ENCODE measurements around the gene GHRH.

The GHRH gene

DNA sequence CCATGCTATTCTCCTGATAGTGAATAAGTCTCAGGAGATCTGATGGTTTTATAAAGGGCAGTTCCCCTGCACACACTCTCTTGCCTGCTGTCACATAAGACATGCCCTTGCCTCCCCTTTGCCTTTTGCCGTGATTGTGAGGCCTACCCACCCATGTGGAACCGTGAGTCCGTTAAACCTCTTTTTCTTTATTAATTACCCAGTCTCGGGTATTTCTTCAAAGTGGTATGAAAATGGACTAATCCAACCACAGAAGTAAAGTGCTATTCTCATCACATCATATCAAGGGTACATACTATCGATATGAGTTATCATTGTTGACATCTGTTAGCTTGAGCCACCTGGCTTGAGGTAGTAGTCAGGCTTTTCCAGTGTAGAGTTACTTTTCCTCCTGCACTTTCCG, 30.1 kb upstream of the GHRH start:
- DNase-seq, result no peak

GRCh38 chr20:37290158-37290810, 28.7 kb upstream of the GHRH start:
- DNase-seq, result no peak

DNA sequence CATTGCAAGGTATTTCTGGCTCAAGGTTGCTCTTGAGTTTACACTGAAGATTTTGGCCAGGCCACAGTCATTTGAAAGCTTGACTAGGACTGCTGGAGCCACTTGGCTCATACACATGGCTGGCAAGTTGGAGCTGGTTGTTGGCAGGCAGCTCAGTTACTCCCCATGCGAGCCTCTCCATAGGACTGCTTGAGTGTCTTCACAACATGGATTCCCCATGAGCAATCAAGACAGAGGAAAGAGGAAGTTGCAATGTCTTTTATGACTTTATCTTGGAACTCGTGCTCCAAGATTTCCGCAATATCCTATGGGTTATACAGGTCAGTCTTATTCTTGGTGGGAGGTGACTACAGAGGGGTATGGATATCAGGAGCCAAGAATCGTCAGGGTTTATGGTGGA, 26.5 kb upstream of the GHRH start:
- DNase-seq, result no peak

DNA sequence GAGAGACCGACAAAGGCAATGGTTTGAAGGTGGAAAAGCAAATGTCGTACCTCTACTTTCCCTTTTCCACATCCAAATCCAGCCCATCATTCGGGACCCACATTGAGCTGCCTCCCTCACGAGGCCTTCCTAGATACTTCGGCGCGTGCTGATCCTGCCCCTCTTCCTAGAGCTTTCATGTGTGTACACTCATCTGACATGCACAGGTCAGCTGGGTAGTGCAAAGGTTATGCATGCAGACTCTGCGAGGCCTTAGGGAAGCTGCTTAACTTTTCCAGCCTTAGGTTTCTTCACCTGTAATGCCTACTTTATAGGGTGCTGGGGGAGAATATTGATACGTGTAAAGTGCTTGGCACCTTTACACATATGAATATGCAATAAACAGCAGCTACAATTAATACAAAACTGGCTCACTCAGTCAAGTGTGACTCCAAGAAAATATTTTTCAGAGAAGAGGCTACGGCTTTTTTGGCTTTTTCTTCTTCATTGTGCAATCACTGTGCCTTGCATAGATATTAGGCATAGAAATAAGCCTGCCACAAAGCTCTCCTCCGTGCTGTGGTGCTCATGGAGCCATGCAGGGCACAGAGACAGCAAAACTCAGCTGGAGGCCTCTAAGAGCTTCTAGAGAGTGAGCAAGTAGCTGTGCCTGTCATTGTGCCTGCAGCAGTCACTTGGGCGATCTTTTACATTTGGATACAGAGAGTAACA, 24.2 kb upstream of the GHRH start:
- DNase-seq, result no peak

DNA sequence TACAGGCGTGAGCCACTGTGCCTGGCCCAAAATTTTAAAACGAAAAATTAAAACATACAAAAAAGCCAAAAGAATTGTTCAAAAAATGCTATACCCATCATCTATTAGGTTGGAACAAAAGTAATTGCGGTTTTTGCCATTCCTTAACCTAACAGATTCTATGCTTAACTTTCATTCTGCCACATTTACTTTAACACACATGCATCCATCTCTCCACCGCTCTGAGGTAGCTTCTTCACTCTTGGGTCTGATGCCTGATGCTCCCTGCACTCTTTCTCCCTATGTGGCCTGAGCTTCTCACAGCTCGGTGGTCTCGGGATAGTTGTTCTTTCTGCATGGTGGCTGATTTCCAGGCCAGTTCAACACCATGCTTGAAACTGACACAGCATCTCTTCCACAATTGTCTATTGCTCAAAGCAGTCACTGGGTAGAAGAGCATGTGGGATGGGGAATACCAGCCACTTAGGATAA, 23.1 kb upstream of the GHRH start:
- no peak for DNase-seq

- DNase-seq, result no peak
Measured at GRCh38 chr20:37283530-37284195, 22.0 kb upstream of the GHRH start.

DNA sequence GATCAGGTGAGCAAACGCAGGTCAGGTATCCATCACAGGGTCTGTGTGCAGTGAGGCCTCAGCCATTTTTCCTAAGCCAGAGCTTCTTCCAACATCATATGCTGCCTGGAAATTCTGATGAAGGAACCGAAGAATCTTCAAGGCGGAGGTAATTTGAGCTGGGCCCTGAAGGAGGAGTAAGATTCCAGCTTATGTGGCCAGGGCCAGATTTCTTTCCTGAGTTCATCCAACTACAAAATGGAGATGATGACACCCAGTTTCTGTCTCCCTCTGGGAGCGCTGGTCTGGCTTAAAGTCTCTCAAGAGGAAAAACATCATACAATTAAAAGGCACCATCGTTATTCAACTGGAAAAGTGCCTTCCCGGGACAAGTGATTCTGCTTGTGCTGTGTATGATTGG, 20.9 kb upstream of the GHRH start:
- no peak for DNase-seq

GRCh38 chr20:37280403-37280802, 18.8 kb upstream of the GHRH start:
- peak in 1 of 51 donors; percentile 19 for DNase-seq

DNA sequence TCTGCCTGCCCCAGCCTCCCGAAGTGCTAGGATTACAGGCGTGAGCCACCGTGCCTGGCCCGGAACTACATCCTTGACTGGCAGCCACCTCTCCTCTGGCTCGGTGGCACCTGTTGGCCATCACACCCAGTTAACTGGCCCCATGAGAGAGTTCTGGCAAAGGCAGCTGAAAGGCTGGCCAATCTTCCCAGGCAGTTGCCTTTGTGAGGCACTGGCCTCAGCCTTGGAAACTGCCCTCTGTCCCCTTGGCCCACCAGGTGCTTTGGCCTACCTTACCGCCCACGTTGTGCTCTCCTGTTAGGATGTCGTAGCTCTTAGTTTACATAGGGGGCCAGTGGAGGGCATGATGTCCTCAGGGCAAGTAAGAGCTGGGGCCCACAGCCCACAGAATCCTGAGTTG, 18.2 kb upstream of the GHRH start:
- no peak for DNase-seq

DNA sequence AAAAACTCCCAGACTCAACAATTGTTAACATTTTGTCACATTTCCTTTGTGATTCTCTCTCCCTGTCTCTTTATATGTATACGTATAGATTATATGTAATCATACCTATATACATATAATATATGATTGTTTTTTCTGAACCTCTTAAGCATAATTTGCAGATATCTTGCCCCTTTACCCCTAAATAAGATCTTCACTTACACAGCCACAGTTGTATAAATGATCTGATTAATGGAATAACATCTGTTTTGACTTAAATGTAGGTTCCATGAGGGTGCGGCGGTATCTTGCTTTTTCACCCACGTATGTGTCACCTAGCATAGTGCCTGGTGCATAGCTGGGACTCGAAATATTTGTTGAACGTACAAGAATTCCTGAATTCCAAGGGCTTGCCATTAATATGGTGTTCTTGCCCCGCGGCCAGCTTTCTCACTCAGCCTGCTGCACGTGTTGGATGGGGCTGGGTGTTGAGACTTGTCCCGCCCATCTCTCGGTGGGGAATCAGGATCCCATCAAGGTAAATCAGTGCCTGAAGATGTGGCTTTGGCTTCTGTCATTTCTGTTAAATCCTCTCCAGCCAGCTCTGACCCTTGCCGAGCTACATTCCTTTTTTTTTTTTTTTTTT, 17.5 kb upstream of the GHRH start:
- DNase-seq, result no peak

GRCh38 chr20:37277253-37277593, 15.6 kb upstream of the GHRH start:
- no peak for DNase-seq

DNA sequence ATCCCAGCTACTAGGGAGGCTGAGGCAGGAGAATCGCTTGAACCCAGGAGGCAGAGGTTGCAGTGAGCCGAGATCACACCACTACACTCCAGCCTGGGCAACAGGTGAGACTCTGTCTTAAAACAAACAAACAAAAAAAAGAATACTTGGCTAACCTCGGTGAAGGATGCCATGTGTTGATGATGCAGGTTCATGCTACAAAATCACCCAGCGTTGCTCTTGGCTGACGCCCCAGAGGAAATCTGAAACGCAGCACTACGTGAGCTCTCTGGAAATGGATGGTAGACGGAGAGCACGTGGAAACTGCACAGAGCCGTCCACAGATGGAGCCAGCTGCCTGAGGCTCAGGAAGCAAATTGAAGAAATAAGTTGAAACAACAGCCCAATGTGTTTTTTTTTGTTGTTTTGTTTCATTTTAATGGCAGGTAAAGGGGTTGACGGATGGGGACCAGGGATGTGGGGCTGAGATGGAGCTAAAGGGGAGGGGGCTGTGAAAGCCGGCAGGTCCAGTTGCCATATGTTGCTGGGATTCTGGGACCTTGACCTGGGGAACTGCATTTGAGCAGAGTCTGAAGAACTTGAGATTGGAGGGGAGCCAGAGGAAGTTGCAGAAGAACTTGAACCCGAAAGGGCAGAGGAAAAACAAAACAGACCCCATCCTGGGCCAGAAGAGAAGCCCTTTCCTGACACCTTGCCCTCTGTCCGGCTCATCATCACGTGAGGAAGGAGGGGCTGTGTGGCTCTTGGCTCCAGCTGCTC, 15.1 kb upstream of the GHRH start:
- DNase-seq, result peak in 10 of 51 donors; percentile 6 to 41 (median 15)

- DNase-seq, result peak in 1 of 51 donors; percentile 10
Measured at GRCh38 chr20:37274851-37275524, 13.4 kb upstream of the GHRH start.

- DNase-seq, result no peak
Measured at GRCh38 chr20:37273988-37274387, 12.4 kb upstream of the GHRH start.

DNA sequence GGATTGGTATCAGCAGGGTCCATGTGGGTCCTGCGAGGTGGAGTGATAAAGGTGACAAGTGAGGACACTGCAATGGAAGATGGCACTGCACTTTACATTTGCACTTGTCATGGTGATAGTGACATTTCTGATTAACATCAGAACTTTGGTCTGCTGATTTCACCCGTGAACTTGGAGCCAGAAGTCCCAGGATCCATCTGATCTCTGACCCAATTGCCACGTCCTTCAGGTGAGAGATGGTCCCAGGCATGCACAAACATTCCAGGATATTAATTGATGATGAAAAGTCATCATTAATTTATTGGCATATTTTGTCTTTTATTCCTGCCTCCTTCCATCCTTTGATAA, 9.8 kb upstream of the GHRH start:
- no peak for DNase-seq

- peak in 2 of 51 donors; percentile 7 to 28 for DNase-seq
Measured at GRCh38 chr20:37270576-37271420, 9.2 kb upstream of the GHRH start.

DNA sequence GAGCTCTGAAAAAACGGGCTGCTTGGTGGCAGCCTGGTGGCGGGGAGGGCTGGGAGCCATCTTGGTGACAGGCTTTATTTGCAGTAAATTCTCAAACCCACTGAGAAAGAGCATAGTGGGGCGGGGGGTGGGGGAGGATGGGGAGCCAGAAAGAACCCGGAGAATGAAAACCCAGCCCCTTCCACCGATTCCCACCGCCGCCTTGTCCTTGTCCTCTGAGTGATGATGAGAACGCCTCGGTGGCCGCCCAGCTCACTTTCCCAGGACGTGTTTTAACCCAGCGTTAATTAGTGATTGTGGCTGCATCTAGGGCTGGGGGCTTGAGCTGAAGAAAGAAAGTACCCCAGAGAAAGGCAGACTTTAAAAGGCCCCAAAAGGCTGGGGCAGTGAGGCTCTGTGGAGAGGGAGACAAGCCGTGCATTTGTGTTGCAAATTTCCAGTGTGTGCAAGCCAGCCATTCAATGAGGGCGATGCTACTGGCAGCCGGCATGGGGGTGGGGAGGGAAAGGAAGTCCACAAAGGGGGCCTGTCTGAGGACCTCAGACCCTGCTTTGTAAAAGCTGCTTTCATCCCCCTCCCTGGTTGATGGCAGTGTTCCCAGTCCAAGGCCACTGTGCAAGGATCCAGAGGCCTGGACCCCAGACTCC, 6.2 kb upstream of the GHRH start:
- DNase-seq, result peak in 33 of 51 donors; percentile 8 to 68 (median 32)

GRCh38 chr20:37266940-37267666, 5.5 kb upstream of the GHRH start:
- no peak for DNase-seq

- no peak for DNase-seq
Measured at GRCh38 chr20:37265152-37265551, 3.5 kb upstream of the GHRH start.

All from hypothalamus (tissue), 51 donors.